ENCODE measurements around the gene PDE1C. TPM values are rescaled to one million over a fixed set of nuclear protein-coding genes. Genes with fewer than 3 reads are reported as not detected.

The PDE1C gene
- total and polyA plus RNA-seq, 3 donors from 2014 or later, result 7.6 to 9.5 (median 9.5) TPM

GRCh38 chr7:31919678-31920369 is 150.4 kb downstream of the PDE1C start:
- Histone ChIP-seq H3K4me3 (no peak overlapping the region), H3K4me1 (no peaks in the 10 kb centered on the region)
- intact Hi-C loops (cut with DNase I; ENCODE audit: low total_unique reads), result no loop called here

GRCh38 chr7:31918706-31919393 is 151.4 kb downstream of the PDE1C start:
- no peak for TF ChIP-seq CTCF (IDR thresholded peaks at IDR 0.05)
- no peak for TF ChIP-seq POLR2A (IDR thresholded peaks at IDR 0.05)
- Histone ChIP-seq H3K27me3 (no peaks in the 10 kb centered on the region), H3K27ac (no peak overlapping the region), H3K4me3 (no peak overlapping the region), H3K9me3 (no peaks in the 10 kb centered on the region), H3K4me1 (no peaks in the 10 kb centered on the region), H3K36me3 (ENCODE audit: low read depth, missing control alignments) (no peaks in the 10 kb centered on the region)
- intact Hi-C loops (cut with DNase I; ENCODE audit: low total_unique reads), result no loop called here
- 78 to 89% methylated on average over 7 of the region's 7 CpGs for WGBS, 2 donors
- DNase-seq, result no peak

More at GRCh38 chr7:31919678-31920369, 150.4 kb downstream of the PDE1C start:
- TF ChIP-seq CTCF (IDR thresholded peaks at IDR 0.05), result no peak
- no peak for TF ChIP-seq POLR2A (IDR thresholded peaks at IDR 0.05)
- Histone ChIP-seq H3K27ac (no peak overlapping the region), H3K27me3 (no peaks in the 10 kb centered on the region), H3K9me3 (no peaks in the 10 kb centered on the region), H3K36me3 (ENCODE audit: low read depth, missing control alignments) (no peaks in the 10 kb centered on the region)
- WGBS, 2 donors, result 81 to 90% methylated on average over 3 of the region's 3 CpGs
- no peak for DNase-seq

GRCh38 chr7:31917256-31917655 is 153.0 kb downstream of the PDE1C start:
- no peaks in the 10 kb centered on the region for H3K9me3 ChIP-seq
- H3K4me3 ChIP-seq, result no peak overlapping the region
- 78 to 91% methylated on average over 2 of the region's 2 CpGs for WGBS, 2 donors
- H3K36me3 ChIP-seq (ENCODE audit: low read depth, missing control alignments), result no peaks in the 10 kb centered on the region
- H3K27ac ChIP-seq, result no peak overlapping the region
- H3K4me1 ChIP-seq, result no peaks in the 10 kb centered on the region
- TF ChIP-seq POLR2A (IDR thresholded peaks at IDR 0.05) (no peak), CTCF (IDR thresholded peaks at IDR 0.05) (no peak)
- H3K27me3 ChIP-seq, result no peaks in the 10 kb centered on the region
- intact Hi-C loops (cut with DNase I; ENCODE audit: low total_unique reads), result no loop called here
- no peak for DNase-seq

GRCh38 chr7:31910191-31910590 is 160.0 kb downstream of the PDE1C start:
- TF ChIP-seq CTCF (IDR thresholded peaks at IDR 0.05), result no peak
- no peaks in the 10 kb centered on the region for H3K9me3 ChIP-seq
- H3K27me3 ChIP-seq, result no peaks in the 10 kb centered on the region
- no peaks in the 10 kb centered on the region for H3K36me3 ChIP-seq (ENCODE audit: low read depth, missing control alignments)
- 64 to 66% methylated on average over 1 of the region's 1 CpG for WGBS, 2 donors
- intact Hi-C loops (cut with DNase I; ENCODE audit: low total_unique reads), result no loop called here
- no peak overlapping the region for H3K4me3 ChIP-seq
- no peaks in the 10 kb centered on the region for H3K4me1 ChIP-seq
- no peak overlapping the region for H3K27ac ChIP-seq
- DNase-seq, result no peak
